COR-L47 (cell line): ENCODE measurements around the gene DDX51.
"Not testable (repeated sequence)": the region's sequence is repeated elsewhere in the genome, so short reads cannot be mapped to it uniquely, and the experiment has no call there.

Source experiments
- DNase-seq: peaks from one replicate; lab custom pipeline; 2025; lab: John Stamatoyannopoulos, UW

The DDX51 gene

DNA sequence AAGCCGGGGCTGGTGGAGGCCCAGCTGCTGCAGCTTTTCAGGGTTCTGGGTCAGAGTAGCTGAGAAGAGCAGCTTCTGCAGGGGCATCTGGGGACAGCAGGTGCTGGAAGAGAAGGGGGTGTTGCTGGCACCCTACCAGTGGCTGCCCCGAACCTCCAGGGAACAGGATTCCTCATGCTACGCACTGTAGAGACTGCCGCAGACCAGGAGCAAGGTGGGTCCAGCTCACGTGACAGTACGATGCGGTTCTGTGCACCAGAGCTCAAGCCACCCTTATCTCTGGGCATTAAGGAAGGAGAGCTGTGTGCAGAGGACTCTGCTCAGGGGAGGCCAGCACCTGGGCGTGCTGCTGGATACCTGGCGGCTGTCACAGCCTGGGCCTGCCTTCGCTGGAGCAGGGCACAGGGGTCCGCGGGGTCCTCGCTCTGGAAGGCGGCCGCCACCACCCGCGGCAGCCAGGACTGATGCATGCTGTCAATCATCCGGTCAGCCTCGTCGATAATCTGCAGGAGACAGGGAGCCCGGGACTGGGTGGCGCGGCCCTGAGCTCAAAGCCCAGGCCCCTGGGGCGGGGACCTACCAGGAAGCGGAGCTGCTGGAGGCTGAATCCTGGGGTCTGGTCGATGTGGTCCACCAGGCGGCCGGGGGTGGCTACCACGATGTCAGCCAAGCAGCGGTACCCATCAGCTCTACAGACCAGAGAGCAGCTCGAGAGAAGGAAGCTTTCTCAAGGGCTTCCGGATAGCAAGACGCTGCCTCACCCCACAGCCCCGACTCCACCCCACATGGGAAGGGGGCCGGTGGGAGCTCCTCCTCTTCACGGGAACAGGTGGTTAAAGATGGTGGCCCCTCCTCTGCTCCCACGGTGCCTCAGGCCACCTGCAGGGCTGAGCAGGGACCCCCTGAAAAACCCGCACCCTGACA, 2.9 kb downstream of the DDX51 start:
- DNase-seq: no peak

DNA sequence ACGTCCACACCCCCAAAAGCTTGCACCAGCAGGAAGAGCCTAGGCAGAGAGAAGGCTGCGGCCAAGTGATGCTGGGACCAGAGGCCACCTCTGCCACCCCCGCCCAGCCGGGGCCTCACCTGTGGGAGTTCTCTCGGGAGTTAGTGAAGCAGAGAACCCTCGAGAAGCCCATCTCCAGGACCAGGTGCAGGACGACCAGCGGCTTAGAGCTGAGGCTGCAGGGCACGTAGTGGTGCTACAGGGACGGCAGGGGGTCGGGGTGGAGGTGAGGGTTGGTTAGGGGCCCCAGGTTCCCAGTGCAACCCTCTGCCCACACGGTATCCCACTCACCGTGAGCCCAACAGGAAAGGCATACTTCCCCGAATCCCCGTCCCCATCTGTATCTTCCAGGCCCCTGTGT, 3.6 kb downstream of the DDX51 start:
- no peak for DNase-seq

DNA sequence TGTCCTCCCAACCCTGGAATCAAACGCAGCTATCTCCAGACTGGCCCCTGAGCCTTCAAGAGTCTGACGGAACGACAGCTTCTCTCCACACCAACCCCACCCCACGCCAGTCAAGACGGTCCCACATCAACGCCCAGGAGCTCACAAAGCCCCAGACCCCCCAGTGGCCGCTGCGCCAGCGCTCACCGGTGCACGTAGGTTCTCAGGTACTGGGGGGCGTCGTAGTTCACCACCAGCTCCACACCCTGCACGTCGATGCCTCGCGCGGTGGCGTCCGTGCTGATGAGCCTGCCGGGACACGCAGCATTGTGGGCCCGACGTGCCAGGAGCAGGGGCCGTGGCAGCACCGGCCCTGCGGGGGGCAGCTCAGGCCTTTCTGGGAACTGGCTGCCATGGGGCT, 4.2 kb downstream of the DDX51 start:
- DNase-seq: no peak

- no peak for DNase-seq
Measured at GRCh38 chr12:132138941-132139871, 4.9 kb downstream of the DDX51 start.

GRCh38 chr12:132137483-132138125, 6.5 kb downstream of the DDX51 start:
- no peak for DNase-seq

DNA sequence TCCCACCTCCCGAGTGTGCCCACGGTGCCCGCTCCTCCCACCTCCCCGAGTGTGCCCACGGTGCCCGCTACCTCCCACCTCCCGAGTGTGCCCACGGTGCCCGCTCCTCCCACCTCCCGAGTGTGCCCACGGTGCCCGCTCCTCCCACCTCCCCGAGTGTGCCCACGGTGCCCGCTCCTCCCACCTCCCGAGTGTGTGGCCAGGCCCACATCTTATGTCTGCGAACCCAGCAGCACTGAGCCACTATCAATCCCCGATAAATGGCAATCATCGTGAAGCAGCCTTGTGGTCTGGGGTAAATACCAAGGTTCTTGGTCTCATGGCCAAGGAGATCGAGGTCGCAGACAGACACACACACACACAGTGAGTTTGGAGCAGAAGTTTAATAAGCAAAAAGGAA, 7.9 kb downstream of the DDX51 start:
- DNase-seq: not testable (repeated sequence)

- DNase-seq: not testable (repeated sequence)
Measured at GRCh38 chr12:132134653-132135183, 9.4 kb downstream of the DDX51 start.

DNA sequence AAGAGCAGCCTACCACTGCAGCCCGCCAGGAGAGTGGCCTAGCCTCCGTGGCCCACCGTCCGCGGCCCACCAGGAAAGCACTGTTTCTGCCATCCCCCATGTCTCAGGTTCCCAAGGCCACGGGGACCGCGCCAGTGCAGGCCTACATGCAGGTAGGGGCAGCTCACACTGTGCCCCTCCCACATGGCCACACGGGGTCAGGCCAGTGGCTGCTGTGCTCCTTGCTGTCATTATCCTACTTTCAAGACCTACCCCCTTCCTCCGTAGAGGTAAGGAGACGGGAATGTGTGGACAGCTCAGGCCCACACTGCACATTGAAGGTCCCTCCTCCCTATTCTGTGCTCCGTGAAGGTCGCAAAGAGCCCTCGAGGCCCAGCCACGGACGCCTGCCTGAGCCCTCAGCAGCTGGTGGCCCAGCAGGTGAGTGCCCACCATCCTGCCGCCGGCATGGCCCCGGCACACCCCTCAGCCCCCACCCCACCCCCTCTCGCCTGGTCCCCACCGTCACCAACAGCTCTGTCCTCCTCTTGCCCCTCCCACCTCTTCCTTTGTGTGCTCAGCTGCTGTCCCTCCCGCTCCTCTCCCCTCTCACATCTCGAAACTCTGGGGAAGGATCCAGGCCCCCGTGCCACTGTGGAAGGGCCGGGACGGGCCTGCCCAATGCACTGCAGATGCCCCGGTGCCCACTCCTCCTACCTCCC, 10.0 kb downstream of the DDX51 start:
- DNase-seq: peak; percentile 46

GRCh38 chr12:132132609-132133430, 11.3 kb downstream of the DDX51 start:
- no peak for DNase-seq

DNA sequence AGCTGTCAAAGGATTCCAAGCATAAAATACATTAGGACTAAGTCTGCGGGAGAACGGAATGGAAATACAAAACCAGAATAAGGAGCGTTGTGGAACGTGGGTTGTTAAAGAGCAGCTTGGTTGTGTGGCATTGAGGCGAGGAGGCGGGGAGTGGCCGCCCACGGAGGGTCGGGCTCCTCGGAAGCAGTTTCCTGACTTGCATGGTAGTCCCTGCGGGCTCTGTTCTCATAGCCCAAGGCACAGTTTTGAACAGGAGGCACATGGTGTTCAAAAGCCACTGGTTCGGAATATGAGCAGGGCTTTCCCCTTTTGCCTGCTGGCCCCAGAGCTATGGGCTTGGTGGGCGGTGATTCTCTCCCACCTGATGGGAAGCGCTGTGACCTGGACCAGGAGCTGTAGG, 12.2 kb downstream of the DDX51 start:
- no peak for DNase-seq

GRCh38 chr12:132131229-132131628, 12.9 kb downstream of the DDX51 start:
- DNase-seq: no peak

- no peak for DNase-seq
Measured at GRCh38 chr12:132130690-132131089, 13.4 kb downstream of the DDX51 start.

GRCh38 chr12:132129007-132129406, 15.1 kb downstream of the DDX51 start:
- no peak for DNase-seq

DNA sequence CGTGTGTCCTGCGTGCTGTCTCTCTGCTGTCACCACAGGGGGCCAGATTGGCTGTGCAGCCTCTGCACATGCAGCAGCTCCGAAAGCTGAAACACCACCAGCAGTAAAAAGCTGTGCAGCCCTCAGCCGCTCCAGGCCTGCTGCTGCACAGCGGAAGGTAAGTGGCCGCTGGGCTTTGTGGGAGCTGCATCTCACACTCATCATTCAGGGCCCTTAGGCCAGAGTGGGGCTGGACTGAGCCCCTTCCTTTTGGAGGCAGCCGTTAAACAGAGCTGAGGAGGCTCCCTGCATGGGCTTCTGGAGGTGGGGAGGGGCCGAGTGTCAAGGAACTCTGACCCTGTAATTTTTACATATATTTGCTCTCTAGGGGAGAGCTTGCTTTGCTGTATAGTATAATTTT, 17.1 kb downstream of the DDX51 start:
- DNase-seq: no peak

DNA sequence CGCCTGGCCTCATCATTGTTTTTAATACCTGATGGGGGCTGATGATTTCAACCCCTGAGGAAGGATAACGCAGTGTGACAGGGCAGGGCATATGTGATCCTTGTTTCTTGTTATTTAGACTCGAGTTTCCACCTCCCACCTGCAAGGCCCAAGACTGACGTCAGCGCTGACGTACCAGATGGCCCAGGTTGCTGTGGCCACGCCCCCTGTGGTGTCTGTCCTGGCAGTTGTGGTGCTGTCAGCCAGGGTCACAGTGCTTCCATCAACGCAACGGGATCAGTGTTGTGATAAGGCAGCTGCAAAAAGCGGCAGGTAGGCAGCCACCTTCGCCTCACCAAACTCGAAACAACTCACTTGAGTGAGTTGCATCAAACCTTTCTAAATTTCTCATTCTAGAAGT, 18.4 kb downstream of the DDX51 start:
- DNase-seq: no peak

- no peak for DNase-seq
Measured at GRCh38 chr12:132124766-132125425, 19.2 kb downstream of the DDX51 start.

DNA sequence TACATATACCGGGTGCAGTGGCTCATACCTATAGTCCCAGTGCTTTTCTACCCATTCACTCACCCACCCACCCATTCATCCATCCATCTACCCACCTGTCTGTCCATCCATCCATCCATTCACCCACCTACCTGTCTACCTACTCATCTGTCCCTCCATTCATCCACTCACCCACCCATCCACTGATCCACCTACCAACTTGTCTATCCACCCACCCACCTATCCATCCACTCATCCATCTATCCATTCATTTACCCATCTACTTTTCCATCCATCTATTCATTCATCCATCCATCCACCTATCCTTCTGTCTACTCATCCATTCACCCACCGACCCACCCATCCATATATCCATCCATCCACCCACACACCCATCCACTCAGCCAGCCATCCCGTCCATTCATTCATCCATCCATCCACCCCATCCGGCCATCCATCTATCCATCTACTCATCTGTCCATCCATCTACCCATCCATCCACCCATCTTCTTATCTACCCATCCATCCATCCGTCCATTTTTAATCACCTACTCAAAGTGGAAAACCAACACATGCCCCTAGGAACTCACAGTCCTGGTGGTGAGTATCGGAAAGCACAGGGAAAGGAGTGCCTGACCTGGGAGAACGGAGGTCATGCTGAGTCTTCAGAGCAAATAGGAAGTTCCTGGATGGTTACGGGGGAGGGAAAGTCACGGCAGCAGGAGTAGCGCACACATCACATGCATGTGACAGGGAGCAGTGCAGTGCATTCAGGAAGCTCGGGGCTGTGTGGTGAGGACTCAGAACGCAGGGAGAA, 20.0 kb downstream of the DDX51 start:
- no peak for DNase-seq

DNA sequence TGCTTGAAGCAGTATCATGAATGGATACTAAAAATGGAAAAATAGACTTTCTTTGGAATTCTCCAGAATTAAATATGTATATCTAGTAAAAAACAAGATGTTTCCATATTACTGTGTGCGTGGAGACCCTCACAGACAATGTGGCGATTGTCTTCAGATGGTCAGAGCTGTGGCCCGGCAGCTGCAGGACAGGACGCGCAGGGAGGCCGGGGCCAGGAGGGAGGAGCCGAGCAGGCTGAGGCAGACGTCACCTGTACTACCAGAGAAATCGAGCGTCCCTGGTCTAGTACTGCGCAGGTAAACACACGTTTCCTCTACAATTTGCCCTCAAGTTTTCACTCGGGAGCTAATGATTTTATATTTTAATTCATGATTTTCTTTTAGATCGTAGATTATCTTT, 22.8 kb downstream of the DDX51 start:
- DNase-seq: no peak

- no peak for DNase-seq
Measured at GRCh38 chr12:132118876-132119275, 25.2 kb downstream of the DDX51 start.
